Hematopoietic multipotent progenitor cell treated with erythropoietin and hydrocortisone succinate and interleukin-3 and kit ligand, for 8 days (in vitro differentiated cells): ENCODE results near the gene NNMT.

Experiments used
- DNase-seq: peaks from one replicate; pipeline ENCODE4 v3.0.0-alpha.2; 2015

The NNMT gene

GRCh38 chr11:114353443-114353842 is 57.2 kb downstream of the NNMT start:
- DNase-seq = no peak

- DNase-seq = no peak
Observed at GRCh38 chr11:114354076-114354475, 57.9 kb downstream of the NNMT start.

DNA sequence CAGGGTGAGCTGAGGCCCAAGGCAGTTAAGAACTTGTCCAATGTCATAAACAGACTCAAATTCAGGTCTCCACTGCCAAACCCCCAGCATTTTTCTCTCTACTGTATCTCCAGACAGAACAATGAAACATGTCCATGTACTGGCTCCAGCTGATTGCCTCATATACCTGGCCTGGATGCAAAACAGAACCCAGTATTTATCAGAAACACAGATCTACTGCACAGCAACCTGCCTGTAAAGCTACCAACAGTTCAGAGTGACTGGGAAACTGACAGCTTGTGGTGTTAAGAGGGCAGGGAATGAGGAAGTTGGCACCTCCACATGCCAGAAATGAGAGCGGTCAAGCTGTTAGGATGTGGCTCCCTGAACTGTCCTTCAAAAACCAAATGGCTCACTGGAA is 62.5 kb downstream of the NNMT start:
- peak; percentile 7 for DNase-seq

DNA sequence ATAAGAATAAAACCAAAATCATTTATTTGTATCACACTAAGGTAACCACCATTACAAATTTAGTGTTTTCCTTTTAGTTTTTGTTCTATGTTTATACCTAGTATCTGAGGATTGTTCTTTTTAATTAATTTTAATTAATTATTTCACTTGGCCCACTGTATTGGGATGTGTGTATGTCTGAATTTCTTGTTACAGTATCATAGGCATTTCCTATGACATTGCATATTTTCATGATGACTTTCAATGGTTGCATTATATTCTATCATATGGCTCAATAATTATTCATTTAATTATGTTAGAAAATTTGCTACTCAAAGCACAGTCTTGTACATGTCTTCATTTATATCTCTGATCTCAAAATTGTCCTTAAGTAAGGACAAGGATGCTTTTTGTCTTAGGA is 63.1 kb downstream of the NNMT start:
- no peak for DNase-seq

- DNase-seq = no peak
Observed at GRCh38 chr11:114362326-114362725, 66.1 kb downstream of the NNMT start.

DNA sequence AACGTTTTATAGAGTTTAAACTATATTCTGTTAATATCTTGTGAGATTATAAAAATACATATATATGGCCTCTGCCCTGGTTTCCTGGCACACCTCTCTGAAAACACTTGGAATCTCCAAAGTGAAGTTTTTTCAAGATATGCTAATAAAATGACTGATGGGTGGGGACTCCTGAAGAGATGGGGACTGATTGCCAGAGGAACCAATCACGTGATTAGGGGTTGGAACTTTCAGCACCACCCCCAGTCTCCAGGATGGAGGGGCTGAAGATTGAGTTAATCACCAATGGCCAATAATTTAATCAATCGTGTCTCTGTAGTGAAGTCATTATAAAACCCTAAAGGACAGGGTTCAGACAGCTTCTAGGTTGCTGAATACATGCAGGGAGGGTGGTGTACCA is 66.8 kb downstream of the NNMT start:
- no peak for DNase-seq
